ENCODE data around the gene PMM2.

PMM2 gene

GRCh38 chr16:8761078-8761477 is 36.6 kb upstream of the PMM2 start:
- Histone ChIP-seq H3K4ac (ENCODE audit: low read depth in 1 of 2, low read length in 2 of 2) (no peak overlapping the region), H3K9me3 (ENCODE audit: control insufficient read depth, low read length) (no peaks in the 10 kb centered on the region), H3K4me1 (ENCODE audit: control insufficient read depth, insufficient read depth, low read depth, low read length) (no peaks in the 10 kb centered on the region), H3K79me1 (replicated peaks; ENCODE audit: low read length, poor library complexity, severe bottlenecking) (no peaks in the 10 kb centered on the region), H3K27ac (ENCODE audit: low read length, poor library complexity, severe bottlenecking) (no peak overlapping the region), H4K8ac (ENCODE audit: low read length) (no peak overlapping the region), H2AFZ (ENCODE audit: low read depth, low read length) (no peak overlapping the region), H2BK15ac (ENCODE audit: low read depth, poor library complexity, severe bottlenecking) (no peak overlapping the region), H2BK5ac (ENCODE audit: low read depth, low read length, poor library complexity, severe bottlenecking) (no peak overlapping the region), H3K27me3 (ENCODE audit: control insufficient read depth in 1 of 2, insufficient read depth in 1 of 2, low read length in 2 of 2) (peaks cover 0 to 9% of the 10 kb centered on the region in 2 experiments), H3K36me3 (ENCODE audit: control insufficient read depth in 1 of 2, insufficient read depth in 2 of 2, low read depth in 1 of 2, low read length in 2 of 2) (peaks cover 0 to 2% of the 10 kb centered on the region in 2 experiments), H3K4me2 (ENCODE audit: low read length, poor library complexity, severe bottlenecking) (no peak overlapping the region), H3K23ac (ENCODE audit: low read length in 2 of 2) (no peak overlapping the region), H3K4me3 (ENCODE audit: insufficient read depth in 1 of 2, low read depth in 1 of 2, low read length in 2 of 2) (no peak overlapping the region), H4K91ac (ENCODE audit: low read length) (no peak overlapping the region), H2BK120ac (ENCODE audit: low read depth, low read length) (peak overlapping the region; percentile 64), H3K18ac (ENCODE audit: low read depth in 1 of 2, low read length in 2 of 2) (no peak overlapping the region), H2BK12ac (ENCODE audit: low read length in 2 of 2) (no peak overlapping the region), H3K9ac (ENCODE audit: low read length) (no peak overlapping the region), H3K14ac (ENCODE audit: low read length in 2 of 2) (no peak overlapping the region), H2AK5ac (ENCODE audit: low read length, severe bottlenecking) (no peak overlapping the region)
- no peak for DNase-seq
- WGBS, result 76% methylated on average over 6 of the region's 6 CpGs

DNA sequence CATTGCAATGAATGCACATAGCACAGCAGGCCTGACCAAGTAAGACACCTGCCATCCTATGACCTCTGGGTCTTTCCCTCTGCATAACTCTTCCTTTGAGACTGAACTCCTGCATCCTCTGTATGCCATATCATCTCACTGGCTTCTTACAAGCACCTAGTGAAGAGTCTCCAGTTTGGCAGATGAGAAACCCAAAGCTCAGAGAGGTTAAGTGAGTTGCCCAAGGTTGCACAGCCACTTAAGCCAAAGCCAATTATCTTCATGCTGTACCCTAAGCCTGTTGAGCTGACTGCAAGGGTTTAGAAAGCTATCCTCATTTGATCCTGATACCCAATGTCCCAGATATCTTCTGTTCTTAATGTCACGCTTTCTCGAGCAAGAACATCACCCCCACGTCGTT is 35.4 kb upstream of the PMM2 start:
- WGBS, result 96% methylated on average over 4 of the region's 4 CpGs
- Histone ChIP-seq H2BK120ac (ENCODE audit: low read depth, low read length) (no peak overlapping the region), H2BK12ac (ENCODE audit: low read length in 2 of 2) (no peak overlapping the region), H3K18ac (ENCODE audit: low read depth in 1 of 2, low read length in 2 of 2) (no peak overlapping the region), H3K14ac (ENCODE audit: low read length in 2 of 2) (no peak overlapping the region), H4K8ac (ENCODE audit: low read length) (no peak overlapping the region), H3K9me3 (ENCODE audit: control insufficient read depth, low read length) (no peaks in the 10 kb centered on the region), H3K4me3 (ENCODE audit: insufficient read depth in 1 of 2, low read depth in 1 of 2, low read length in 2 of 2) (no peak overlapping the region), H3K4me1 (ENCODE audit: control insufficient read depth, insufficient read depth, low read depth, low read length) (no peaks in the 10 kb centered on the region), H4K91ac (ENCODE audit: low read length) (no peak overlapping the region), H2BK15ac (ENCODE audit: low read depth, poor library complexity, severe bottlenecking) (no peak overlapping the region), H3K23ac (ENCODE audit: low read length in 2 of 2) (no peak overlapping the region), H3K27ac (ENCODE audit: low read length, poor library complexity, severe bottlenecking) (no peak overlapping the region), H3K27me3 (ENCODE audit: control insufficient read depth in 1 of 2, insufficient read depth in 1 of 2, low read length in 2 of 2) (peaks cover 0 to 9% of the 10 kb centered on the region in 2 experiments), H2AK5ac (ENCODE audit: low read length, severe bottlenecking) (no peak overlapping the region), H2AFZ (ENCODE audit: low read depth, low read length) (no peak overlapping the region), H3K9ac (ENCODE audit: low read length) (no peak overlapping the region), H3K36me3 (ENCODE audit: control insufficient read depth in 1 of 2, insufficient read depth in 2 of 2, low read depth in 1 of 2, low read length in 2 of 2) (peaks cover 0 to 2% of the 10 kb centered on the region in 2 experiments), H3K4ac (ENCODE audit: low read depth in 1 of 2, low read length in 2 of 2) (no peak overlapping the region), H3K4me2 (ENCODE audit: low read length, poor library complexity, severe bottlenecking) (no peak overlapping the region), H2BK5ac (ENCODE audit: low read depth, low read length, poor library complexity, severe bottlenecking) (no peak overlapping the region), H3K79me1 (replicated peaks; ENCODE audit: low read length, poor library complexity, severe bottlenecking) (no peaks in the 10 kb centered on the region)
- no peak for DNase-seq

GRCh38 chr16:8763083-8763482 is 34.6 kb upstream of the PMM2 start:
- Histone ChIP-seq H3K36me3 (ENCODE audit: control insufficient read depth in 1 of 2, insufficient read depth in 2 of 2, low read depth in 1 of 2, low read length in 2 of 2) (no peaks in the 10 kb centered on the region), H3K18ac (ENCODE audit: low read depth in 1 of 2, low read length in 2 of 2) (no peak overlapping the region), H4K91ac (ENCODE audit: low read length) (no peak overlapping the region), H3K4ac (ENCODE audit: low read depth in 1 of 2, low read length in 2 of 2) (no peak overlapping the region), H3K23ac (ENCODE audit: low read length in 2 of 2) (no peak overlapping the region), H3K4me1 (ENCODE audit: control insufficient read depth, insufficient read depth, low read depth, low read length) (no peaks in the 10 kb centered on the region), H2BK5ac (ENCODE audit: low read depth, low read length, poor library complexity, severe bottlenecking) (no peak overlapping the region), H2AK5ac (ENCODE audit: low read length, severe bottlenecking) (no peak overlapping the region), H3K9ac (ENCODE audit: low read length) (no peak overlapping the region), H2BK15ac (ENCODE audit: low read depth, poor library complexity, severe bottlenecking) (no peak overlapping the region), H2BK12ac (ENCODE audit: low read length in 2 of 2) (no peak overlapping the region), H3K27ac (ENCODE audit: low read length, poor library complexity, severe bottlenecking) (no peak overlapping the region), H3K79me1 (replicated peaks; ENCODE audit: low read length, poor library complexity, severe bottlenecking) (no peaks in the 10 kb centered on the region), H3K4me3 (ENCODE audit: insufficient read depth in 1 of 2, low read depth in 1 of 2, low read length in 2 of 2) (no peak overlapping the region), H3K9me3 (ENCODE audit: control insufficient read depth, low read length) (no peaks in the 10 kb centered on the region), H2BK120ac (ENCODE audit: low read depth, low read length) (no peak overlapping the region), H3K27me3 (ENCODE audit: control insufficient read depth in 1 of 2, insufficient read depth in 1 of 2, low read length in 2 of 2) (peaks cover 0 to 9% of the 10 kb centered on the region in 2 experiments), H3K4me2 (ENCODE audit: low read length, poor library complexity, severe bottlenecking) (no peak overlapping the region), H4K8ac (ENCODE audit: low read length) (no peak overlapping the region), H3K14ac (ENCODE audit: low read length in 2 of 2) (no peak overlapping the region), H2AFZ (ENCODE audit: low read depth, low read length) (no peak overlapping the region)
- 89% methylated on average over 3 of the region's 3 CpGs for WGBS
- DNase-seq, result no peak

DNA sequence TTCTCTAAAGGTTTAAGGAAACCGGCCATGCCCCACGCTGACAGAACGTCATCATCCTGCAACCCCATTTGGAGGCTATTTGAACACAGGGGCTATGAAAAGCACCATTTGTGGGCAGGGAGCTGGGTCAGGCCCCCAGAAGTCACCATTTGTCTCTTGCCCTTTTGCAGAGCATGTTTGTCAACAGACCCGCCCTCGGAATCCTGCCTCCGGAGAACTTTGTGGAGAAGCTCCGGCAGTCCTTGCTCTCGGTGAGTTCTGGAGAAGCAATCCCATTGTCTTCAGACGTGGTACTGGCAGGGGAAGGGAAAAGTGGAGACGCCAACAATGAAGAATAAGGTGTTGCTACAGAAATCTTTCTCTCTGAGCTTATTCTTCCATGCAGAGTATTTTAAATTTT is 33.7 kb upstream of the PMM2 start:
- H4K8ac ChIP-seq (ENCODE audit: low read length), result no peak overlapping the region
- H2AK5ac ChIP-seq (ENCODE audit: low read length, severe bottlenecking), result no peak overlapping the region
- H3K9ac ChIP-seq (ENCODE audit: low read length), result no peak overlapping the region
- H3K9me3 ChIP-seq (ENCODE audit: control insufficient read depth, low read length), result no peaks in the 10 kb centered on the region
- no peak overlapping the region for H3K27ac ChIP-seq (ENCODE audit: low read length, poor library complexity, severe bottlenecking)
- no peak overlapping the region for H3K18ac ChIP-seq (ENCODE audit: low read depth in 1 of 2, low read length in 2 of 2)
- no peak overlapping the region for H2BK12ac ChIP-seq (ENCODE audit: low read length in 2 of 2)
- H3K4ac ChIP-seq (ENCODE audit: low read depth in 1 of 2, low read length in 2 of 2), result no peak overlapping the region
- no peak overlapping the region for H4K91ac ChIP-seq (ENCODE audit: low read length)
- H3K36me3 ChIP-seq (ENCODE audit: control insufficient read depth in 1 of 2, insufficient read depth in 2 of 2, low read depth in 1 of 2, low read length in 2 of 2), result peaks cover 0 to 5% of the 10 kb centered on the region in 2 experiments
- H2BK5ac ChIP-seq (ENCODE audit: low read depth, low read length, poor library complexity, severe bottlenecking), result no peak overlapping the region
- H2AFZ ChIP-seq (ENCODE audit: low read depth, low read length), result no peak overlapping the region
- peaks cover 0 to 9% of the 10 kb centered on the region in 2 experiments for H3K27me3 ChIP-seq (ENCODE audit: control insufficient read depth in 1 of 2, insufficient read depth in 1 of 2, low read length in 2 of 2)
- H2BK15ac ChIP-seq (ENCODE audit: low read depth, poor library complexity, severe bottlenecking), result no peak overlapping the region
- no peak overlapping the region for H2BK120ac ChIP-seq (ENCODE audit: low read depth, low read length)
- H3K4me1 ChIP-seq (ENCODE audit: control insufficient read depth, insufficient read depth, low read depth, low read length), result no peaks in the 10 kb centered on the region
- no peaks in the 10 kb centered on the region for H3K79me1 ChIP-seq (replicated peaks; ENCODE audit: low read length, poor library complexity, severe bottlenecking)
- WGBS, result 56% methylated on average over 9 of the region's 10 CpGs
- H3K4me2 ChIP-seq (ENCODE audit: low read length, poor library complexity, severe bottlenecking), result no peak overlapping the region
- H3K4me3 ChIP-seq (ENCODE audit: insufficient read depth in 1 of 2, low read depth in 1 of 2, low read length in 2 of 2), result no peak overlapping the region
- H3K14ac ChIP-seq (ENCODE audit: low read length in 2 of 2), result no peak overlapping the region
- DNase-seq, result no peak
- H3K23ac ChIP-seq (ENCODE audit: low read length in 2 of 2), result no peak overlapping the region
